ENCODE data around the gene TBX15.

DNA sequence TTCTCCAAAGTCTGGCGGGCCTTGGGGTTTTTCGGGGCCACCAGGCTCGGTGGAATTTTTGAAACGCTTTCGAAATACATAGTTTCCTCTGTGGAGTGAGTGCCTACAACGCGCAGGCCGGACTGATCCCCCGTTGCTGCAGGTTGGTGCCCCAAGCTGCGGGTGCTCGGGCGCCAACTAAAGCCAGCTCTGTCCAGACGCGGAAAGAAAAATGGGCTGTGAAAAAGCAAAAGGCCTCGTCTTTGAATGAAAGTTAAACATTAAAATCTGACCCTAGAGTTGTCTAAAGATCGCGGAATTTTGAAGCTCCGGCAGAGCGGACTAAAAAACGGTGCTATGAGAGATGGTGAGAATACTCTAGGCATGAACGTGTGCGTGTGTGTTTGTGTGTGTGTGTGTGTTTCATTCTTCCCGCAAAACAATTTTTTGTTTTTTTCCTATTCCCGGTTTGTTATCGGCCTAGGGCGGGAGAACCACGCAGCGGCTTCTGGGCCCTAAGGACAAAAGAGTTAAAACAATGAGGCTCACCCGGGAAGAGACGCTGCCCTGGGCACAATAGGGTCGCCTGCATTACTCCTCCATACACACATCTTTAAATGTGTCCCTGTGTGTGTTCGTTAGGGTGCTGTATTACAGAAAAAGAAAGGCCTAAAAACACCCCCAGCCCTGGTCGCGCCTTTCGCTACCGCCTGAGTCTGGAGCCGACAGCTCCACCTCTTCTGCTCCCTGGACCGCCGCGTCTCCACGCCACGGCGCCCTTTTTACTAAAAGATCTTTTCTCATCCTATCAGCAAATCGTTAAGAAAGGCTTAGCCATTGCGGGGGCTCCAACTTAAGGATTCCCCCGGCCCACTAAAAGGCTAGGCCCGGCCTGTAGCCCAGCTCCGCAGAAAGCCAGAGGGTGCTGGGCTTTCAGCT is 3.2 kb downstream of the TBX15 start:
- TF ChIP-seq POLR2AphosphoS5 (IDR thresholded peaks at IDR 0.05; ENCODE audit: borderline replicate concordance, low read depth, low read length), result no peak
- TF ChIP-seq EZH2 (IDR thresholded peaks at IDR 0.05), result no peak
- TF ChIP-seq FOXP2 (optimal IDR thresholded peaks at IDR 0.05; ENCODE audit: control extremely low read depth, extremely low read length, insufficient read depth), result no peak
